IMR-90 (cell line): ENCODE data around the gene KHNYN.

Experiments
- POLR2A ChIP-seq: IDR thresholded peaks from 2 replicates; pipeline ENCODE4 v1.6.1; 2012; ENCODE audit warnings: mild to moderate bottlenecking, low read depth, low read length
- TF ChIP-seq, protein P1 (sequence below): conservative IDR thresholded peaks from 2 replicates; pipeline ENCODE4 v1.5.1; 2012; ENCODE audit warnings: mild to moderate bottlenecking, low read depth, low read length, improper control_type of control experiment
- TF ChIP-seq, protein P2 (sequence below): fragments of 150-350 bp; IDR thresholded peaks from 2 replicates; pipeline ENCODE4 v1.6.1; 2017; ENCODE audit warnings: mild to moderate bottlenecking, antibody characterized with exemption, low read length, low read depth

DNA sequence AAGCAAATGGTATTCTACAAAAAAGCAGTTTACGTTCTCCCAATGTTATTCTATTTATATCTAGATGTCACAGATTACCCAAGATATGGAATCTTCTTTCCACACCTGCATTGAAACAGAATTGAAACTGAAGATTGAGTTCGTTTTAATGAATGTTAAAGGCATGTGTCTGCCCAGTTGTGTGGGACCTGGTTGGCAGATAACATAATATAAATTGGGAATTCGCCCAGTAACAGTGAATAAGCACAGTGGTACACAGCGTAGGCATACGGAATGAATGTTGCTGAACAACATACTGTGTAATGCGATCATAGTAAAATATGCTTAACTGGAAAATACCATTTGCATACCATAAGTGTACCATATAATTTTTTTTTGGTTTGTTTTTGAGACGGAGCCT lies 4.3 kb downstream of the KHNYN start:
- TF ChIP-seq, protein P1, sequence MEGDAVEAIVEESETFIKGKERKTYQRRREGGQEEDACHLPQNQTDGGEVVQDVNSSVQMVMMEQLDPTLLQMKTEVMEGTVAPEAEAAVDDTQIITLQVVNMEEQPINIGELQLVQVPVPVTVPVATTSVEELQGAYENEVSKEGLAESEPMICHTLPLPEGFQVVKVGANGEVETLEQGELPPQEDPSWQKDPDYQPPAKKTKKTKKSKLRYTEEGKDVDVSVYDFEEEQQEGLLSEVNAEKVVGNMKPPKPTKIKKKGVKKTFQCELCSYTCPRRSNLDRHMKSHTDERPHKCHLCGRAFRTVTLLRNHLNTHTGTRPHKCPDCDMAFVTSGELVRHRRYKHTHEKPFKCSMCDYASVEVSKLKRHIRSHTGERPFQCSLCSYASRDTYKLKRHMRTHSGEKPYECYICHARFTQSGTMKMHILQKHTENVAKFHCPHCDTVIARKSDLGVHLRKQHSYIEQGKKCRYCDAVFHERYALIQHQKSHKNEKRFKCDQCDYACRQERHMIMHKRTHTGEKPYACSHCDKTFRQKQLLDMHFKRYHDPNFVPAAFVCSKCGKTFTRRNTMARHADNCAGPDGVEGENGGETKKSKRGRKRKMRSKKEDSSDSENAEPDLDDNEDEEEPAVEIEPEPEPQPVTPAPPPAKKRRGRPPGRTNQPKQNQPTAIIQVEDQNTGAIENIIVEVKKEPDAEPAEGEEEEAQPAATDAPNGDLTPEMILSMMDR = no peak
- TF ChIP-seq POLR2A = no peak
- TF ChIP-seq, protein P2, sequence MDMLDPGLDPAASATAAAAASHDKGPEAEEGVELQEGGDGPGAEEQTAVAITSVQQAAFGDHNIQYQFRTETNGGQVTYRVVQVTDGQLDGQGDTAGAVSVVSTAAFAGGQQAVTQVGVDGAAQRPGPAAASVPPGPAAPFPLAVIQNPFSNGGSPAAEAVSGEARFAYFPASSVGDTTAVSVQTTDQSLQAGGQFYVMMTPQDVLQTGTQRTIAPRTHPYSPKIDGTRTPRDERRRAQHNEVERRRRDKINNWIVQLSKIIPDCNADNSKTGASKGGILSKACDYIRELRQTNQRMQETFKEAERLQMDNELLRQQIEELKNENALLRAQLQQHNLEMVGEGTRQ = no peak
